Measurements from ENCODE around the gene SURF2.

SURF2 gene

GRCh38 chr9:133404454-133405002 is 48.2 kb downstream of the SURF2 start:
- DNase-seq: no peak

DNA sequence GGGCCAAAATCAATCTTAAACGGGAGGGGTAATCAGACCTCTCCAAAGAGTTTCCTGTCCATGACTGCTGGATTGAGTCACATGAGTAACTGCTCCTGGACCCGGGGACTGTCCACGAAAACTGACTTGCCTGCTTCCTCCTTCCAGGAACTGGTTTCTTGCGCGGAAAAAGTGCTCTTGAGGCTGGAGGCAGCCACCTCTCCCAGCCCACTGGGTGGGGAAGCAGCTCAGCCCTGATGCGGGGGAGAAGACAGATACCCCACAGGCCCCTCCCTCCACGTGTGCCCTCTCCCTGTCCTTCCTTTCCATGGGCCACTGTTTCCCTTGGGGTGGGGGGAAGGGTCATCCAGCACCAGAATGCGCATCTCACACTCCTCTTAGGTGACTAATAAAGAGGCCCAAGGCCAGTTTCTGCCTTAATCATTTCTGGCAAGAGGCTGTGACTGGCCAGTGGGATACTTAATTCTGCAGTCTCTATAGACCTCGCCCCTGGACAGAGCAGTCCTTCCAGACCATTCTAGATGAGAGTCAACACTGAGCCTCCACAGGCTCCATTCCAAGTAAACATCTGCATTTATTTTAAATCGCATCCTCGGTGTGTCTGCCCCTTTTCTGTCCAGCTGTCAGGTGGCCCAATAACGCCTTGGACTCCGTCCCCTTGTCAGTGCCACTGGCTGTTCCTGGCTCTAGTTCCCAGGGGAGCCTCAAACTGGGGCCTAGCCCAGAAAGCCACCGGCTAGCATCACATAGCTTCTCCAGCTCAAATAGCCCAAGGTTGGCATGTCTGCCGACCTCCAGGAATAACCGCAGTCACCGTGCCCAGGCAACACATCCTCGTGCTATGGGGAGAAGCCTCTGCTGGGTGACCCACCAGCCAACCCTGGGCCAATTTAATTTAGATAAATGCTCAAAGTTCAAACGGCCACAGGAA is 49.4 kb downstream of the SURF2 start:
- DNase-seq: no peak

DNA sequence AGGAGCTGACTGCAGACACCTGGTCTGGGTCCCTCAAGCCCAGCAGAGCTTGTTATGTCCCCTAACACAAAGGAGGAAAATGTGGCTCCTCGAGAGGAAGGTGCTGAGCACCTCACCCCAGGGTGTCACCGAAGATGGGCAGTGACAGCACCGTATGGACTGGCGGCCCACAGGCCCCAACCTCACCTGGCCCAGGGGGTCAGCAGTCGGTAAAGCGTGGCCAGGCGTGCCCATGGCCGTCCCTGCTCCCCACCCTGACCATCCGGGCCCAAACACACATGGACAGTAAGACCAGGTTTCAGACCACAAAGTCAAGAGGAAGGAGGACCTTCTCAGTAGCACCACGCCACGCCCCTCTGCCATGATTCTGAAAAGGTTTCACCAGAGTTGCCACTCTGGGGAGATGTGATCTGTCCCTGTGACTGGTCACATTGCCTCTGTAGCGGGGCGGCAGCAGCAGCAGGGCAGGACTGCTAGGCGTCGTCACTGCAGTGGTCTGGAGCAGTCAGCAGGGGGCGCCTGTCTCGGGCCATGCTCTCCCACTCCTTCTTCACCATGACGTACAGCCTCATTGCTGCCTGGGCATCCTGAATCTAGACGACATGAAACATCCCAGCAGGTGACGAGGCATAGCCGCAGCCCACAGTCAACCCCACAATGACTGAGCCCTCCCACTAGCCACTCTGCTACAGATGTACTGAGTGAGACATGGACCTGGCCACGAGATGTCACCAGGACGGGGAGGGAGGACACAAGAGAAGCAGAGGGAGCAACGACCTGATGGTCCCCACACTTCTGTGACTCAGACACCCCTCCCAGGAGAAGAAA is 50.3 kb downstream of the SURF2 start:
- DNase-seq: peak in 1 of 2 experiments; percentile 59

- DNase-seq: no peak
Measured at GRCh38 chr9:133408042-133408441, 51.7 kb downstream of the SURF2 start.
